Measurements from ENCODE around the gene OR6C1. TPM values are rescaled to one million over a fixed set of nuclear protein-coding genes. Genes with fewer than 3 reads are reported as not detected.

Gene OR6C1
- not detected in 2 replicates for total RNA-seq

GRCh38 chr12:55314043-55314442 lies at the start of gene OR6C1:
Gene OR6C1 (plus strand): TSS chr12:55314343. CDS start chr12:55320600, 6,257 bp downstream.

GRCh38 chr12:55296469-55296868 lies 17.7 kb upstream of the OR6C1 start, which contains the start of gene OR6C6:
Gene OR6C6 (minus strand): TSS chr12:55296569. CDS start chr12:55295232, 1,337 bp downstream.

GRCh38 chr12:55330446-55330845 lies 16.3 kb downstream of the OR6C1 start, which contains the start of gene OR6C3:
Gene OR6C3 (plus strand): TSS chr12:55330746. CDS start chr12:55331701, 955 bp downstream.

GRCh38 chr12:55362675-55363074 lies 48.5 kb downstream of the OR6C1 start, which contains the start of gene OR6C75:
Gene OR6C75 (plus strand): TSS chr12:55362975. CDS start chr12:55365111, 2,136 bp downstream.

Other genes with a start within 250 kb of the OR6C1 start
- not detected in 2 replicates for gene OR9K2, start 187.9 kb upstream of the OR6C1 start, total RNA-seq
- gene OR10A7, start 93.3 kb upstream of the OR6C1 start, total RNA-seq: not detected in 2 replicates
- not detected in 2 replicates for gene OR6C74, start 69.7 kb upstream of the OR6C1 start, total RNA-seq
- not detected in 2 replicates for gene OR6C6, start 17.8 kb upstream of the OR6C1 start, total RNA-seq
- not detected in 2 replicates for gene OR6C3, start 16.4 kb downstream of the OR6C1 start, total RNA-seq
- gene OR6C75, start 48.6 kb downstream of the OR6C1 start, total RNA-seq: not detected in 2 replicates
- gene OR6C65, start 86.2 kb downstream of the OR6C1 start, total RNA-seq: not detected in 2 replicates
- not detected in 2 replicates for gene OR6C76, start 111.9 kb downstream of the OR6C1 start, total RNA-seq
- not detected in 2 replicates for gene OR6C2, start 129.7 kb downstream of the OR6C1 start, total RNA-seq
- gene OR6C70, start 155.8 kb downstream of the OR6C1 start, total RNA-seq: not detected in 2 replicates
- not detected in 2 replicates for gene OR6C68, start 178.0 kb downstream of the OR6C1 start, total RNA-seq
- not detected in 2 replicates for gene OR6C4, start 235.3 kb downstream of the OR6C1 start, total RNA-seq